ENCODE results near the gene HIVEP3. TPM values are rescaled to one million over a fixed set of nuclear protein-coding genes. Genes with fewer than 3 reads are reported as not detected.

HIVEP3 gene
- total and polyA plus RNA-seq, 2 of the 13 experiments (the other 11 are each of a cell fraction or from before 2014, with no cell fraction given), result 0.05 TPM; not detected in 1

DNA sequence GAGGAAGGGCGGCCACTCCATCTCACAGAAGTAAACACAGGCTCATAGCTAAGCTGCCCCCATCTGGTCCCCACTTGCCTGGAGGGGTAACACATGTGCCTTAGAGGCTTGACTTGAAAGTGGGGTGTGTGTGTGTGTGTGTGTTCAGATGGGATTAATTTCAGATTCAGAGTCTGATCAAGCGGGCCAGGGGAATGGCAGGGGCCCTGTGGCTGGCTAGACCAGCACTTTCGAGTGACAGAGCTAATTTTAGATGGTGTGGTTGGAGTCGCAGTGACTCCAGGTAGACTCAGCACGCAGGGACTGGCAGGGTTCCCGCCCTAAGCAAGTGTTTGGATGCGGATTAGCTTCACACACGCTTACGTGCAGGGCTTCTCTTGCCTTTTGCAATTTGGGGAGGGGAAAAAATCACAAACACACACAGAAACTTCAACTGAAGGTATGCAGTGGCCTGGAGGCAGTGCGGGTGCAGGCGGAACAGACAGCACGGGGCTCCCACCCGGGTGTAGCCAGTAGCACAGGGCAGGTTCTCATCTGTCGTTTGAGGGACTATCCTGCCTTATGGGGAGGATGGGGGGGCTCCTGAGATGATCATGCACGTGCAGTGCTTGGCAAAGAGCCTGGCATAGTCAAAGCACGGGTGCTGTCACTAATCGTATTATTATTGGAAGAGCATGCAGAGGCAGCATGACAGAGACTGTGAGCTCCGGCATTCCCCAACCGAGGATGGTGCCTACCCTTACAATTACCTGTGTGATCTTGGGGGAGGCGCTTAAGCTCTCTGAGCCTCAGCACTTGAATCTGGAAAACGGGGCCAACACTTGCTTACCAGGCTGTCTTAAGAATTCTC, 435.5 kb downstream of the HIVEP3 start:
- TF ChIP-seq, protein P1, sequence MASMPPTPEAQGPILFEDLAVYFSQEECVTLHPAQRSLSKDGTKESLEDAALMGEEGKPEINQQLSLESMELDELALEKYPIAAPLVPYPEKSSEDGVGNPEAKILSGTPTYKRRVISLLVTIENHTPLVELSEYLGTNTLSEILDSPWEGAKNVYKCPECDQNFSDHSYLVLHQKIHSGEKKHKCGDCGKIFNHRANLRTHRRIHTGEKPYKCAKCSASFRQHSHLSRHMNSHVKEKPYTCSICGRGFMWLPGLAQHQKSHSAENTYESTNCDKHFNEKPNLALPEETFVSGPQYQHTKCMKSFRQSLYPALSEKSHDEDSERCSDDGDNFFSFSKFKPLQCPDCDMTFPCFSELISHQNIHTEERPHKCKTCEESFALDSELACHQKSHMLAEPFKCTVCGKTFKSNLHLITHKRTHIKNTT (CRISPR knock-in tag; IDR thresholded peaks at IDR 0.05), result no peak
- TF ChIP-seq RFXANK (CRISPR knock-in tag; IDR thresholded peaks at IDR 0.05) (no peak), CREB1 (IDR thresholded peaks at IDR 0.05) (no peak), CREB1 (CRISPR knock-in tag; IDR thresholded peaks at IDR 0.05) (no peak), HHEX (CRISPR knock-in tag; IDR thresholded peaks at IDR 0.05) (no peak), ZNF136 (CRISPR knock-in tag; IDR thresholded peaks at IDR 0.05; ENCODE audit: low read depth) (no peak), ZEB1 (IDR thresholded peaks at IDR 0.05; ENCODE audit: insufficient replicate concordance, low read depth) (no peak), TCF7 (IDR thresholded peaks at IDR 0.05; ENCODE audit: low read depth) (no peak), CEBPG (CRISPR knock-in tag; IDR thresholded peaks at IDR 0.05) (no peak), SATB2 (CRISPR knock-in tag; IDR thresholded peaks at IDR 0.05) (no peak), AKAP8 (CRISPR knock-in tag; IDR thresholded peaks at IDR 0.05) (no peak), JUND (CRISPR knock-in tag; IDR thresholded peaks at IDR 0.05) (no peak), CENPX (CRISPR knock-in tag; IDR thresholded peaks at IDR 0.05) (no peak), NFIC (IDR thresholded peaks at IDR 0.05; ENCODE audit: low read length) (no peak), ZNF598 (CRISPR knock-in tag; IDR thresholded peaks at IDR 0.05; ENCODE audit: borderline replicate concordance) (no peak)
- TF ChIP-seq, protein P2, sequence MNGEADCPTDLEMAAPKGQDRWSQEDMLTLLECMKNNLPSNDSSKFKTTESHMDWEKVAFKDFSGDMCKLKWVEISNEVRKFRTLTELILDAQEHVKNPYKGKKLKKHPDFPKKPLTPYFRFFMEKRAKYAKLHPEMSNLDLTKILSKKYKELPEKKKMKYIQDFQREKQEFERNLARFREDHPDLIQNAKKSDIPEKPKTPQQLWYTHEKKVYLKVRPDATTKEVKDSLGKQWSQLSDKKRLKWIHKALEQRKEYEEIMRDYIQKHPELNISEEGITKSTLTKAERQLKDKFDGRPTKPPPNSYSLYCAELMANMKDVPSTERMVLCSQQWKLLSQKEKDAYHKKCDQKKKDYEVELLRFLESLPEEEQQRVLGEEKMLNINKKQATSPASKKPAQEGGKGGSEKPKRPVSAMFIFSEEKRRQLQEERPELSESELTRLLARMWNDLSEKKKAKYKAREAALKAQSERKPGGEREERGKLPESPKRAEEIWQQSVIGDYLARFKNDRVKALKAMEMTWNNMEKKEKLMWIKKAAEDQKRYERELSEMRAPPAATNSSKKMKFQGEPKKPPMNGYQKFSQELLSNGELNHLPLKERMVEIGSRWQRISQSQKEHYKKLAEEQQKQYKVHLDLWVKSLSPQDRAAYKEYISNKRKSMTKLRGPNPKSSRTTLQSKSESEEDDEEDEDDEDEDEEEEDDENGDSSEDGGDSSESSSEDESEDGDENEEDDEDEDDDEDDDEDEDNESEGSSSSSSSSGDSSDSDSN (CRISPR knock-in tag; IDR thresholded peaks at IDR 0.05), result no peak
- TF ChIP-seq, protein P3, sequence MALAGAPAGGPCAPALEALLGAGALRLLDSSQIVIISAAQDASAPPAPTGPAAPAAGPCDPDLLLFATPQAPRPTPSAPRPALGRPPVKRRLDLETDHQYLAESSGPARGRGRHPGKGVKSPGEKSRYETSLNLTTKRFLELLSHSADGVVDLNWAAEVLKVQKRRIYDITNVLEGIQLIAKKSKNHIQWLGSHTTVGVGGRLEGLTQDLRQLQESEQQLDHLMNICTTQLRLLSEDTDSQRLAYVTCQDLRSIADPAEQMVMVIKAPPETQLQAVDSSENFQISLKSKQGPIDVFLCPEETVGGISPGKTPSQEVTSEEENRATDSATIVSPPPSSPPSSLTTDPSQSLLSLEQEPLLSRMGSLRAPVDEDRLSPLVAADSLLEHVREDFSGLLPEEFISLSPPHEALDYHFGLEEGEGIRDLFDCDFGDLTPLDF (CRISPR knock-in tag; IDR thresholded peaks at IDR 0.05), result no peak
- TF ChIP-seq, protein P4, sequence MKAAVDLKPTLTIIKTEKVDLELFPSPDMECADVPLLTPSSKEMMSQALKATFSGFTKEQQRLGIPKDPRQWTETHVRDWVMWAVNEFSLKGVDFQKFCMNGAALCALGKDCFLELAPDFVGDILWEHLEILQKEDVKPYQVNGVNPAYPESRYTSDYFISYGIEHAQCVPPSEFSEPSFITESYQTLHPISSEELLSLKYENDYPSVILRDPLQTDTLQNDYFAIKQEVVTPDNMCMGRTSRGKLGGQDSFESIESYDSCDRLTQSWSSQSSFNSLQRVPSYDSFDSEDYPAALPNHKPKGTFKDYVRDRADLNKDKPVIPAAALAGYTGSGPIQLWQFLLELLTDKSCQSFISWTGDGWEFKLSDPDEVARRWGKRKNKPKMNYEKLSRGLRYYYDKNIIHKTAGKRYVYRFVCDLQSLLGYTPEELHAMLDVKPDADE (CRISPR knock-in tag; IDR thresholded peaks at IDR 0.05), result no peak
- TF ChIP-seq, protein P5, sequence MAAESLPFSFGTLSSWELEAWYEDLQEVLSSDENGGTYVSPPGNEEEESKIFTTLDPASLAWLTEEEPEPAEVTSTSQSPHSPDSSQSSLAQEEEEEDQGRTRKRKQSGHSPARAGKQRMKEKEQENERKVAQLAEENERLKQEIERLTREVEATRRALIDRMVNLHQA (CRISPR knock-in tag; IDR thresholded peaks at IDR 0.05), result no peak
- 43% methylated on average over 13 of the region's 21 CpGs for WGBS (ENCODE audit: low lambda C conversion rate)
- Histone ChIP-seq H3K27me3 (ENCODE audit: control insufficient read depth in 1 of 2, insufficient read depth in 2 of 2, low read length in 2 of 2) (peaks cover 0 to 8% of the 10 kb centered on the region in 2 experiments; a peak in 3 of 5 replicates), H3K9me3 (ENCODE audit: low read length) (no peaks in the 10 kb centered on the region), H3K36me3 (replicated peaks in 1 of 2; ENCODE audit: control insufficient read depth in 1 of 2, insufficient read depth in 2 of 2, low read length in 2 of 2) (no peaks in the 10 kb centered on the region), H3K9ac (ENCODE audit: insufficient read depth, low read depth, low read length) (no peak overlapping the region), H4K20me1 (ENCODE audit: insufficient read depth, low read length) (no peaks in the 10 kb centered on the region), H3K79me2 (ENCODE audit: insufficient read depth, low read length) (no peaks in the 10 kb centered on the region), H2AFZ (ENCODE audit: low read length) (no peak overlapping the region), H3K4me1 (ENCODE audit: insufficient read depth, low read length) (peaks cover 26% of the 10 kb centered on the region), H3K27ac (ENCODE audit: extremely low read length, insufficient read depth, low read length) (no peak overlapping the region), H3K4me2 (ENCODE audit: low read depth, low read length) (no peak overlapping the region), H3K4me3 (replicated peaks in 1 of 3; ENCODE audit: insufficient read depth in 1 of 3, low read depth in 2 of 3, low read length in 3 of 3) (no peak overlapping the region)
- in situ Hi-C loops (cut with HindIII; ENCODE audit: extremely low pct_ligation_motif_present, low pct_unique_long_range_greater_than_20kb) (no loop called here), intact Hi-C loops (cut with micrococcal nuclease; ENCODE audit: unreplicated experiment) (no loop called here)
- POLR2A ChIA-PET, result no interaction called here
- CTCF ChIA-PET (ENCODE audit: low intra/inter-chr PET ratio, low total read pairs), result no interaction called here
- ATAC-seq, result no peak
- no peak for FAIRE-seq
- BruUV-seq (replicated peaks), result no TSS peak
- DNase-seq (ENCODE audit: low spot score), result no peak

All from HepG2 (cell line).